A204.1 (cell line): ENCODE measurements around the gene RPGRIP1L.
A peak's percentile ranks its signal among the peaks of the same experiment; 100 is the strongest.

Source experiments
- FAIRE-seq: peaks from 2 replicates; lab custom pipeline; 2012; peaks lifted over from hg19 to GRCh38; lab: Jason Lieb, UNC

Gene RPGRIP1L

DNA sequence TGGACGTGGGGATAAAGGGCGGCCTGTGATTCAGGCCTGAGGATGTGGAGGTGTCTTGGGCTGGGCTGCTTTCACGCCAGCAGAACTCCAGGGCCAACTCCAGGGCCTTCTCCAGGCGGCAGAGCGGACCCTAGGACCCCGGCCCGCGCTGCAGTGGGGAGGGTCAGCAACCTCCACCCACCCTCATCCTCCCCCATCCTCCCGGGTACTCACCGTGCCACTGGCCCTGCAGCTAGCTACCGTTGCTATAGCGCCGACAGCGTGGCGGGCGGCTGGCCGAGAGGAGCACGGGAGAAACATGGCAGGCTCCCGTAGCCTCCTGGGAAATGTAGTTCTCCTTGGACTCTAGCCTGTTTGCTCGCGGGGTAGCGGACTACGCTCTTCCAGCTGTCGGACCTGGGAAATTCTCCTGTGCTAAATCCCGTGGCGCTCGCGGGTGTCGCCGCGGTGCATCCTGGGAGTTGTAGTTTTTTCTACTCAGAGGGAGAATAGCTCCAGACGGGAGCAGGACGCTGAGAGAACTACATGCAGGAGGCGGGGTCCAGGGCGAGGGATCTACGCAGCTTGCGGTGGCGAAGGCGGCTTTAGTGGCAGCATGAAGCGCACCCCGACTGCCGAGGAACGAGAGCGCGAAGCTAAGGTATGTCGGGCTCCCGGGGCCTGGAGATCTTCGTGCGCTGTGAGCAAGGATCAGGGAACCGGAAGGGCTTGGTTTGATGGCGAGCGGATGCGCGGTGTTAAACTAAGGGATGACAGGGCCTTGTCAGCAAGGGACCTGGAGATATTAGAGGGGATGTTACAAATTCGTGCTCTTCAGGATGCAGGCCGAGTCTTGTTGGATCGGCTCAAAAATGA is at the start of gene RPGRIP1L, which contains the start of gene FTO:
Gene RPGRIP1L, minus strand, starts transcription at position 270 of the 855 bp plus-strand sequence. CDS start 3,136 bp downstream, outside the sequence.
Gene FTO, plus strand, starts transcription at position 567 of the 855 bp plus-strand sequence.
- FAIRE-seq: peak; percentile 97

DNA sequence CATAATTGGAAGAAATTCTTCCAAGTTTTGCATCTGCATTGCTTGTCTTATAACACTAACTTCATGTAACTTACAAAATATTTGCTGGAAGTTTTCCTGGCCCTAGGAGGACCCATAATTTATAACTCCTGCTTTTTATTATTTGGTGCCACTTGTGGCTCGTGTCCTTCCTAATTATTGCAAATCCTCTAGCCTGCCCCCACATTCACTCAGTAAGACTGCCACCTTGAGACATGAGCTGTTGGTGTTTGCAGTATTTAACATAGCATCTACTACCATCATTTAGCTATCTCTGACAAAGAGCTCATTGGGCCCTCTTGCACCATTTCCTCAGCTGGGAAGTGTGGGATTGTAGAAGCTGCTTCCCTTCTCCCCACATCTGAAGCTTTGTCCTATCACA is 49.8 kb upstream of the RPGRIP1L start:
- FAIRE-seq: no peak

DNA sequence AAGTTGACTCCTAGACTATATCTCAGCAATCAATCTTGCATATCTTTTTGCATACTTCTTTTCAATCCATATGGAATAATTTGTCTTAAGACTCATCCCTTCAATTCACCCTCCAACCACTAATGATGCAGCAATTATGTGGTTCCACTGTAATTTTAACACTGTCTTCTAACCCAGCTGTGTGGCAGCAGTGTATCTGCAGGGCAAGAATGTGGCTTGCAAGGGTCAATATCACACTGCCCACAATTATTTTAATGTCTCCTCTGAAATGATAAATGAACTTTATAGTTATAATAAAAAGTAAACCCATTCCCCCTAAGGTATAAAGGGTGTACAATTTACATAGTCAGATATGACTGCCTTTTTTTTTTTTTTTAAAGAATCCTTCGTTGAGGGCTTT is 48.9 kb upstream of the RPGRIP1L start:
- no peak for FAIRE-seq

DNA sequence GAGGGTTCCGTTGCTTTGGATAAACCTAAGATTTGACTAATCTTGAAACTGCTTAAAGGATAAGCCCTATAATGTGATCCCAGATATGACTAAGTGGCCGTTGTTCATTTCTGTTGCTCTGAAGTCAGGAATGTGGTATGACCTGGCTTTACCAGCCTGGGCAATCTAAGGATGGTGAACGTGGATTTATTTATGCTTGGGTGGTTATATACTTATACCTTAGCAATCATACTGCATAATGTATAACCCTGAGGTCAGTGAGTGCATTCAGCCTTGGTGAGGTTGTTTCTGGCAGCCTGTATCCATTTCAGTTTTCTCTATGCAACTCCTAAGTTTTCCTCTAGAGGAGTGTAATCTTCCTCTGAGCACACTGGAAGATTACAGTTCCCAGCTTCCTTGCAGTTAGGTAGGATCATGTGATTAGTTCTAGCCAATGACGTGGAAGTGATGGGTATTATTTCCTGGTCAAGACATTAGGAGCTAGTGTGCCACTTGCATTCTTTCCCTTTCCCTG is 42.2 kb upstream of the RPGRIP1L start:
- FAIRE-seq: no peak

DNA sequence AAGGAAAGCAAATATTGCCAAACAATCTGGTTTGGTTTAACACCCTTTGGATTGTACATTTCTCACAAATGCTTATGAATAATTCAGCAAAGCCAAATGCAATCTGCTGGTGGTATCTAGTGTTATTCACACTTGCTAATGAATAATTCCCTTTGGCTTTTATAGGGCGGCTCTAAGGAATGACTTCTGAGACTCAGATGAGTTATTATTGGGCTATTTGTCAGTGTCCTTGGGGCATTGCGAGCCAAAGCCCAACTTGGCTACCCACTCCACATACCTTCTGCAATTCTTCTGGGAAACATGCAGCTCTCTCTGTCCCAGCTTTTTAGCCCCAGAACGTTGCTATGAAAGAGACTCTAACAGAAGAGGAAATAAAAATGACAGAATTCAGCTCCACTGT is 41.4 kb upstream of the RPGRIP1L start:
- FAIRE-seq: no peak

DNA sequence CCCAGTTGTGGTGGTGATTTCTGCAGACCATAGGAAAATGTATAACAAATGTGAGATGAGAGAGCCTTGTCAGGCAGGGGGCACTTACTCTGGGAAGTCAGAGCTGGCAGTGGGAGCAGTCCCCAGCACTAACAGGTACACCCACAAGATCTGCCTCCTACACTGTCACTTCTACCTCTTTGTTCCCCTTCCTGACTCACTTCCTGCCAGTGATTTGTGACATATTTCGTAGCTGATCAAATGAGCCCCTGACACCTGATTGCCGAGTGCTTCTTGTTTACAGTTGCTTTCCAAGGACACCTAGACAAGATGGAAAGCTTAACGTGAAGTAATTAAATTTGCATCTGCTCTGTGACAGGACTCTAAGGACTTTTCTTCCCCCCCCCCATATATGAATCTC is 40.8 kb upstream of the RPGRIP1L start:
- no peak for FAIRE-seq

DNA sequence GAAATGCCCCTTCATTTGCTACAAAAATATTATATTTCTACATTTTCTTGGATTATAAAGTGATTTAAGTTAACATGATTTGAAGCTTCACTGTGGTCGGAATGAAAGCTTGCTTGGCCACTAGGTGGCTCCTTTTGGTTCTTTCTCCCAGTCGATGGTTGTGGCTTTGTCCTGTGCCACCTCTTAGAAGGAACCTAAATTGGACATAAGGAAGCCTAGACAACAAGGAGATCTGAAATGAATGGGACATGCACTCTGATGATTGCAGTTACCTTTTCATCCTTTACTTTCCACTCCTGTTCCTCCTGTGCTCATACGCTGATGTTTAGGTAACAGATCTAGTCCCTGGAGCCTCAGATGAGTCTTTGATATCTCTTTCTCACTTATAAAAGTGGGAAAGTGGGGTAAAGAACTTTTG is 39.5 kb upstream of the RPGRIP1L start:
- FAIRE-seq: no peak

DNA sequence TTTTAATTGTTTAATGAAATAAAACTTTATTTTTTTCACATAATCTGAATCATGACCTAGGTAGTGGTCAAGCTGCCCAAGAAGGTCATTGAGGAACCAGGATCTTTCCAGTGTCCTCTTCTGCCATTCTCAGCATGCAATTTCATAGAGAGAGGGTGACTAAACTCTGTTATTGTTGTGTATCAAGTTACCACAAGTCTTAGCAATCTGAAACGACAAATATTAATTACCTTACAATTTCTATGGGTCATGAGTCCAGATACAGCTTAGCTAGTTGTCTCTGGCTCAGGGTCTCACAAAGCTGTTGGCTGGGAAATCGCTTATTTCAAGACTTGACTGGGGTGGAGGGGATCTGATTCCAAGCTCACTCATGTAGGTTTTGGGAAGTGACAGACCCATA is 37.9 kb upstream of the RPGRIP1L start:
- FAIRE-seq: no peak

DNA sequence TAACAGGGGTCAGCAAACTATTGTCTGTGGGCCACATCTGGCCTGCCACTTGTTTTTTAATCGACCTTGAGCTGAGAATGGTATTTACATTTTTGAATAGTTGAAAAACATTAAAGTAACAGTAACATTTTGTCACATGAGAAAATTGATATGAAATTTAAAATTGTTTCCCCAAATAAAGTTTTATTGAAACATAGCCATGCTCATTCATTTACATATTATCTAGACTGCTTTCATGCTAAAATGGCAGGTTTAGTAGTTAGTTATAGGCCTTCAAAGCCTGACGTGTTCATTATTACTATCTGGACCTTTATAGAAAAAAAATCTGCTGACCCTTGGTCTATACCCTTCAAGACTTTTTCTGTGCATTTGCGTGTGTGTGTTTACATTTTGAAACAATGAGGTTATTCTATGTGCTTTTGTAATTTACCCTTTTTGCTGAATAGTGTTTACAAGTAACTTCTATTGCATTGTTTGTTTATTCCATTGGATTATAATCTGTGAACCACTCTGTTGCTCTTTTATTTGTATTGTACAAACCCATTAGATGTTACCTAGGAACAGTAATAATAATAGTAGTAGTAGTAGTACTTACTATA is 37.4 kb upstream of the RPGRIP1L start:
- no peak for FAIRE-seq

DNA sequence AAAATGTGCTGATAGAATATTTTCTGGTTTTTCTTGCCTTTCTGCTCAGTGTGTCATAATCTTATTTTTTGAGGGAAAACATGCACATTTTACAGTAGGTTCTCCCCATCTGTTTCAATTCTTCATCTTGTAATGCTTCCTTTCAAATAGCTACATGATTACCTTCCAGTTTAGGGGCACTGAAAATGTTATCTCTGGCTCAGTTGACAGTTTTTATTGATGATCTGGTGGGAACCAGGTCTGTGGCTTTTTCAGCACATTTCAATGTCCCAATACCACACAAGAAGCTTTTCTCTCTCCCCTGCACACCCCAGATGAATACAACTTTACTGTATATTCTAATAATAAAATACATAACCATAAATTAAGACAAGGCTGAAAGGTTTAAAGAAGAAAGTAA is 36.8 kb upstream of the RPGRIP1L start:
- no peak for FAIRE-seq

DNA sequence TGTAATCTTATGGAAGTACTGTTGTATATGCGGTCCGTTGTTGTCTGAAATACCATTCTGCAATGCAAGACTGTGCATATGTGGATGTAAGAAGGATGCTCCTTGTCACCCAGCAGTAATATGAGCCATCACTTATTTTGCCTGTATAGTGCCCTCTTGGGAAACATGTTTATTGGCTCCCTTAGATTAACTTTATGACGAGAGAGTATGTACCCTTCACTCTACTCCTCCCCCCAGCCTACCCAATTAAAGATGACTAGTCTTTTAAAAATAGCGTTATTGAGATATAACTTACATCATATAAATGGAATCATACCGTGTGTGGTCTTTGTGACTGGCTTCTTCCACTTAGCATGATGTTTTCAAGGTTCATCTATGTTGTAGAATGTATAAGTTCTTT is 33.9 kb upstream of the RPGRIP1L start:
- FAIRE-seq: no peak

DNA sequence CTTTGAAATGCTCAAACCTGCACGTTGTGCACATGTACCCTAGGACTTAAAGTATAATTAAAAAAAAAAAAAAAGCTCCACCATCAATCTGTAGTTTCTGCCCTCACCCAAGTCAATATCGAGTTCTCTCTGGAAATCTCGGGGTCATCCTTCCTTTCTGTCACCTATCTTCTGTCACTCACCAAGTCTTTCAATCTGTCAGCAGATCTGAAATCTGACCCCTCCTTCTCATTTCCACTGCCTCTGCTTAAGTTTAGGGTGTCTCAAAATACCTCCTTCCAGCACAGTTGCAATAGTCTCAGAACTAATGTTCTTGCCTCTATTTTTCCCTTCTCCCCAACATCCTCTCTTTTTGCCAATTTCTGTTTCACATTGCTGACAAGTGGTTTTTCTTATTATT is 32.6 kb upstream of the RPGRIP1L start:
- FAIRE-seq: no peak

DNA sequence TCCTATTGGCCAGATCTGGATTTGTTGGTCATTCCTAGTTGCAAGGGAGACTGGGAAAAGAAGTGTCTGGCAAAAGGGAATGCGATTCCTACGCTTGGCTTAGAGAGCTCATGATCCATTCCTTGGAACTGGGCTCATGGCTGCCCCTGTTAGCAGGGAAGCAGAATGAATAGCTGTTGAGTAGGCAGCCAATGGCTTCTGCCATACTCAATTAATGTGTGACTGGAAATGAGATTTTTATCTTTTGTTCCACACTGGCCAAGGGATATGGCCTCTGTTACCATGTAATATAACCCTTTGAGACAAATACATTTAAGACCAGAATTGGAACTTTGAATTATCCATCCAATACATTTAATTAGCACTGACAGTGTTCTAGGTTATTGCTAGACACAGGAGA is 31.2 kb upstream of the RPGRIP1L start:
- no peak for FAIRE-seq

DNA sequence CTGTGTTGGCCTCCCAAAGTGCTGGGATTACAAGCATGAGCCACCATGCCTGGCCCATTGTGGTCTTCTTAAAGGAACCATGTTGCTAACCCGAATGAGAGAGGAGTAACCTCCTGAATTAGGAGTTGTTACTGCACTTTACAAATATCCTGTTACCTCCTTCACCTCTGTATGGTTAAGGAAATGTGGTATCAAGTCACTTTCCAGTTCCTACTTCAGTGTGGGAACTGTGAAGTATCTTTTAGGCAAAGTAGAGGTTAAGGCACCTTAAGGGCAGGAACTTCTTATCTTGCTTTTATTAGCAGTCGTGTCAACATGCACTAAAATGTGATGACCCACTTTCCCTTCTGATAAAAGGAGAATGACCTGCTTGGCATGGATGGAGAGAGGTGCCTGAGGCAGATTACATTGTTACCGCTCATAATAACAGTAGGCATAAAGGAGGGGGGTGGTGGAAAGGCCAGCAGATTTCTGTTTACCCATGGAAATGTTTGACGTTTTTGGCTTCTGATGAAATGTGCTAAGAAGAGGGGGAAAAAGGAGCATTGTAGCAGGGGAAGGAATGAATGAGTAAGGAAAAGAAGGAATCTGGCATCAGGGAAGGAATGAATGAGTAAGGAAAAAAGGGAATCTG is 28.8 kb upstream of the RPGRIP1L start:
- FAIRE-seq: no peak

DNA sequence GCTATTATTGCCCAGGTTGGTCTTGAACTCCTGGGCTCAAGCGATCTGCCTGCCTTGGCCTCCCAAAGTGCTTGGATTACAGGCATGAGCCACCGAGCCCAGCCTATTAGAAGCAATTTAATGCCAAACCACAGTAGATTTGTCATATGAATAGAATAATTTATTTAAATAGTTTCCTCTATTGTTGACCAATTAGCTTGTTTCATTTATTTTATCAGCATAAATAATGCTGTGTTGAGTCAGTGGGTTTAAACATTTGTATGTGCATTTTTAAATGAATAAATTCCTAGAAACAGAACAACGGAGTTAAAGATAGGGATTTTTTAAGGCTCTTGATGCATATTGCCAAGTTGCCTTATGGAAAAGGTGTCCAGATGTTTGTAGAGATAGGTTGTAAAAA is 27.0 kb upstream of the RPGRIP1L start:
- FAIRE-seq: no peak

DNA sequence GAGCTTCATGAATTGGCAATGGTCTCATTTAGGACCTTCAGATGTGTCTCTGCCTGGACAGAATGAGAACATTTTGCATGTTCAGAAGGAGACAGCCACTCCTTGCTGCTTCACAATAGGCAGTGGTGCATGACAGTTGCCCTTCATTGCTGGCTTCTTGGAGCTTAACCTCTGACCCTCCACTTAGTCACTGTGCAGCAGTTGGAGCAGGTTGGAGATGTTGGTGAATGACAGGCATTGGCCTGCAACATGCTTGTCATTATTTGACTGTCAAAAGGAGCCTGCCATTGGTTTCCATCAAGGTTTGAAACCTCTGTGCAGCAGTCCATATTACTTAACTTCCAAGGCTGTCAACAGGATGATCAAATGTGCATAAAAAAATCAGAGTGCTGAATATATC is 23.0 kb upstream of the RPGRIP1L start:
- no peak for FAIRE-seq

DNA sequence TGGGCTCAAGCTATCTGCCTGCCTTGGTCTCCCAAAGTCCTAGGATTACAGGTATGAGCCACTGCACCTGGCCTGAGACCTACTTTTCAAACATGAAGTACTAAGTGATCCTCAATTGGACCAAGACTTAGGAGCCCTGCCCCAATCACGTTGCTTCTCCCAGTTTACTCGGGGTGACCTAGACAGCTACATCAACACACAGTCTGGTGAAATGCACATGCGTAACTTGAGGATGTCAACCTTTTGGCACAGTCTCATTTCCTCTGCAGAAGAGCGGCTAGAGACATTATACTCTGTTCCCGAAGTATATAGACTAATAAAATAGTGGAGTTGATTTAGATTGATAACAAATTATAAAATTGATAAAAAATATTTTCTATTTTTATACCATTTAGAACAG is 17.4 kb upstream of the RPGRIP1L start:
- no peak for FAIRE-seq

DNA sequence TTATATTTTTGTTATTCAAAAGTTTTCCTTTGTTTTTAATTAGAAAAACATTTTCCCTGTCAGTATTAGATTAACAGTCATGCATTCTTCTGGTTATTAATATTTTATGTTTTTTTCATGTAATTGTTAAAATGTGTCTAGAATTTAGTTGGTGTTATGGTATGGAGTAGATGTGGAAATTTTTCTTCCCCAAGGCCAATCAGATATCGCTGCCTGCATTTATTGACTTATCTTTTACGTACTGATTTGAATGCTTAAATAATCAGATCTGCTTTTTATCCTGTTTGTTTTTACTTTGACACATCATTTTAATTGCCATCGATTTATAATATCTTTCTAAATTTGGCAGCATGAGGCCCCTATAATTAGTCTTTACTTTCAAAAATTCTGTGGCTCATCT is 13.9 kb upstream of the RPGRIP1L start:
- peak; percentile 51 for FAIRE-seq

DNA sequence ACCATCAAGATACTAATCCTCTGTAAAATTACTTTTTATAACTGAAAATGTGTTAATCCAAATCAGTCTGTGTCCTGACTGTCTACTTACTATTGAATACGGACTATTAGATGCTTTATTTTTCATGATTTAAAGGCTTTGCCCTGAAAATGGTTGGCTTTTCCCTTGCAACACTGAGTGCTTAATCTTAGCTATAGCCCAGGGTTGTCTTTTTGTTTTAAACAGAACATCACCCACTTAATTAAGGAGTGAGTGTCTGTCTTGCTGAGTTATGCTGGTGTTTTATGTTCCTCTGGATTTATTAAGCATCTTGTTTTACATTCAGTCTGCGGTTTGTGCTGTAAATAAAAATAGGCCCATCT is 11.3 kb upstream of the RPGRIP1L start:
- FAIRE-seq: no peak

DNA sequence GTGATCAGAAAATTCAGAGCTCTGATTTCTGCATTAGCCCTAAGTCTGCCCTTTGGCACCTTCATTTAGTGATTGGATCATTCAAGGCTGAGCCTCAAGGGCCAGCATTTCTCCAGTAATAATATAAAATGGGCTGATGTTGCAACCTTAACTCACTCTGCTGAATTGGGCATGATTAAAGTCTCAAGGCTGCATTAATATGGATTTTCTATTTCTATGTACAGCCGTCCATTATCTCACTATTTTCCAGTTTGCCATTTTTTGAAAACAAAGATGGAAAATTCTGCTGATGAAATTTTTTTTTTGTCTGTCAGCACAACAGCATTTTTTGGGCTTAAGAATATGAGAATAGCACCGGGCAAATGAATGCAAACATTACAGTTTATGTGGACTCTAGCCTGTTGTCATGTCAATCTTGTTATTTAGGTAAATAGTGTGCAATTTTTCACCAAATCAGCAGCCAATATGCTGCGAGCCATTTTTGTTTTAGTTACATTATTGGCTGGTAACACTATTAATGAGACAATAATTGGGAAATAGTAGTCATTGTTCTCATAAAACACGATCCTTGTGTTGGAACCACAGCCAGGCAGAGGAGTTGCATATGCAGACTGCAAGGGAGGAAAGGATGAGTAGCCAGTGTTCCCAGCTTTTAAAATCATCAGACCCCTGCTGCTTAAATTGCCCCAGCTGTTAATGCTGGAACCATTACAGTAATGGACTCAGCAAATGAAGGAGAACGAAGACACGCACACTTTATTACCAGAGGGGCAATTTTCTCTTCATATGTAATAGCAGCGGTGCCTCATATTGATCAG is 10.8 kb upstream of the RPGRIP1L start:
- FAIRE-seq: no peak

DNA sequence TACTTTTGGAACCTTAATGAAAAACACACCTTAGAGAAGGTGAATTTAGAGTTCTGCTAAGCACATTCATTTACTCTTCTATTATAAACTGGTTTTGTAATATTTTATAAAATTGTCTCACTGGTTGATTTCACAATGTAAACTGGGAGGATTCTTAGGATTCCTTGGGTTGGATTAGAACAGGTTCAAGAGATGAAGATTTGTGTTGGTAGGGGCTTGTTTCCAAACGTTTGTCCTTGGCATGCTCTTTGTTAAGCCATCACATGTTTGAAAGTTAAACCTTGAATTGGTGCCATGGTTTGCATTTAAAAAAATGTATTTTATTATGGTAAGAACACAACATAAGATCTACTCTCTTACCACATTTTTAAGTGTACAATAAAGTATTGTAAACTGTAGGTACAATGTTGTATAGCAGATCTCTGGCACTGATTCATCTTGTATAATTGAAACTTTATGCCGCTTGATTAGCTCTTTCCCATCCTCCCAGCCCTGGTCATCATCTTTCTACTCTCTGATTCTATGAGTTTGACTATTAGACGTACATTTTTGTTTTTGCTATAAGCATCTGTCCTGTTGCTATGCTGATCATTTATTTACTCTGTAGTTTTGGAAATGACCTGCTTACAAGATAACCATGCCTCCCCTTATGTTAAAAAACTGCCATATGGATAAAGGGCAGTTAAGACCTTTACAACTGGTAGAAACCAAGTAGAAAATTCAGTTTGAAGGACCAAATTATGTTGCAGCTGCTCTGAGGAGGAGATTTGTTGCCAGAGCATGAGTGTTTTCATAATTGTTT is 9.9 kb upstream of the RPGRIP1L start:
- FAIRE-seq: no peak

DNA sequence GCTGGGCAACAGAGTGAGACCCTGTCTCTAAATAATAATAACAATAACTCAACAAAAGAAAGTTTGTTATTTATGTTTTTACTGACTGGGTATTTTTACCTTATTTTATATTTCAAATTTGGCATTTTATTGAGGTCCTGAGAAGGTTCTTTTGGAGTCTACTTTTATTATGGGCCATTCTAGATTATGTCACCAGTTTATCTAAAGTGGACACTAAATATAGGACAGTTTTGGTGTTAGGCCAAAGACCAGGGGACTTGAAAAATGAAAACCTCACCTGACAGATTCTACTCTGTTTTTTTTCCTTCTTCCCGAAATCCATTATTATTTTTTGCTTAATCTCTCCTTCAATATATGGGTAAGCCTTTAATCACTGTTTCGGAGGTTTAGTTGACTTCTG is 8.4 kb upstream of the RPGRIP1L start:
- no peak for FAIRE-seq
